ENCODE results near the gene UGDH.
"Not testable (repeated sequence)": the region's sequence is repeated elsewhere in the genome, so short reads cannot be mapped to it uniquely, and the experiment has no call there.

UGDH gene

DNA sequence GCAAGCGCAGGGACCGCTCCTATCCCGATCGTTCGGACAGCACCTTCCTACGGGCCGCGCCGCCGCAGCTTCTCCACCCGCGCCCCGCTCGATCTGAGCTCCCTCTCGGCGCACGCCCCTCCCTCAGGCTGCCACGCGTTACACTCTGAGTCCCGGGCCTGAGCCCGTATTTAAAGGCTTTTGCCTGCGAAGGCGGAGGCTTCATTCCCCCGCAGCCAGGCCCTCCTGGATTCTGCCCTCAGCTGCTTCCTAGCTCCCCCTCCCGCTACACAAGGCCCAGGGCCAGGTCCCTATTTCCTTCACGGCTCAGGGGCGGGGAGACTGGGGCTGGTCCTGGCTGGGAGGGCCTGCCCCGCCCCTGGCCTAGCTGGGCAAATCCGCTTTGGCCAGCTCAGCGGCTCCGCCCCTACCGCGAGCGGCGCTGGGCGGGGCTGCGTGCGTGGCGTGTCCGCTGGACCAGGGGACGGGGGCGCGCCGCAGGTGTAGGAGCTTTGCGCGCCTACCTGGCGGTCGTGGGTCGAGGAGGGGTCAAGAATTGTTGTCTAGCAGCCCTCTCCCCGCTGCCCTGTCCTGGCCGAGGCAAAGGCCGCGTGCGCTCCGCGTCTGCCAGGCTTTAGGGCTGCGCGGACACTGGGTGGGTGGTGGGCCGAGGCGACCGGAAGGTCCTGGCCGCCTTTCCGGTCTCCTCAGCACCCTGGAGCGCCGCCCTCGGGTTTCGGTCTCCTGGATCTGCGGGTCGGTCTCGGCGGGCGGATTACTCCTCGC lies at the start of gene UGDH:
Gene UGDH (minus strand): TSS at position 144 of the 765 bp plus-strand sequence. CDS start 5,927 bp downstream, outside the sequence.
- DNase-seq (ENCODE audit: low read depth in 1 of 2, low spot score in 1 of 2): peak; percentile 81 to 90

DNA sequence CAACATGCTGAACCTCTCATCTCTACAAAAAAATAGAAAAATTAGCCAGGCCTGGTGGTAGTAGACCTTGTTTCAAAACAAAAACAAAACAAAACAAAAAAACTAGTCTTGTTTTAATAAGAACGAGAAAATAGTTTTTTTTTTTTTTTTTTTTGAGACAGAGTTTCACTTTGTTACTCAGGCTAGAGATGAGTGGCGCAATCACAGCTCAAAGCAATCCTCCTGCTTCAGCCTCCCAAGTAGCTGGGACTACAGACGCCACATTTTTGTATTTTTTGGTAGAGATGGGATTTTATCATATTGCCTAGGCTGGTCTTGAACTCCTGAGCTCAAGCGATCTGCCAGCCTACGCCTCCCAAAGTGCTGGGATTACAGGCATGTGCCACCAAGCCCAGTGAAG lies 47.7 kb upstream of the UGDH start:
- no peak for DNase-seq (ENCODE audit: low read depth in 1 of 2, low spot score in 1 of 2)

DNA sequence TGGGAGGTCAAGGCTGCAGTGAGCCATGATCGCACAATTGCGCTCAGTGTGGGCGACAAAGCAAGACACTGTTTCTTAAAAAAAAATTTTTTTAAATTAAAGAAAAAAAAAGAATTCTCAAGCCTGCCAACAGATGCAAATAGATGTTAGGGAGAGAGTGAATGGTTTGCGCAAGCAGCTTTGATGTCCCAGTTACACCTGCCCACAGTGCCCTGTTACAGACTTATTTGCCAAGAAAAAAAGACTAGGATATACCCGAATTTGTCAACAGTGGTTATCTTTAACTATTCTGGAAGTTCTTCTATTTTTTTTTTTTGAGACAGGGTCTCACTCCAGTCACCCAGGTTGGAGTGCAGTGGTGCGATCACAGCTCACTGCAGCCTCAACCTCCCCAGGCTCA lies 44.3 kb upstream of the UGDH start:
- no peak for DNase-seq (ENCODE audit: low read depth in 1 of 2, low spot score in 1 of 2)

DNA sequence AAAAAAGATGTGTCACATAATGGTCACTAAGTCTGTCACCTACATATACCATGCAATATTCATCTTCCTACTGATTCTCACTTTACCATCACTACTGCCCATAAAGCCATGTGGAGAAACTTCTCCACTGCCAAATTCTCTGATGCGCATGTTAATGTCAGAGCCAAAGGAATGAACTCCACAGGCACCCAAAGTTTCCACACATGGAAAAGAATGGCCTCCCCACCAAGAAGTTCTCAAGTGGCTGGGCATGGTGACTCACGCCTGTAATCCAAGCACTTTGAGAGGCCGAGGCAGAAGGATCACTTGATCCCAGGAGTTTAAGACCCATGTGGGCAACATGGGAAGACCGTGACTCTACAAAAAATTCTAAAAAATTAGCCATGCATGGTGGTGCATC lies 43.8 kb upstream of the UGDH start:
- DNase-seq (ENCODE audit: low read depth in 1 of 2, low spot score in 1 of 2): no peak

DNA sequence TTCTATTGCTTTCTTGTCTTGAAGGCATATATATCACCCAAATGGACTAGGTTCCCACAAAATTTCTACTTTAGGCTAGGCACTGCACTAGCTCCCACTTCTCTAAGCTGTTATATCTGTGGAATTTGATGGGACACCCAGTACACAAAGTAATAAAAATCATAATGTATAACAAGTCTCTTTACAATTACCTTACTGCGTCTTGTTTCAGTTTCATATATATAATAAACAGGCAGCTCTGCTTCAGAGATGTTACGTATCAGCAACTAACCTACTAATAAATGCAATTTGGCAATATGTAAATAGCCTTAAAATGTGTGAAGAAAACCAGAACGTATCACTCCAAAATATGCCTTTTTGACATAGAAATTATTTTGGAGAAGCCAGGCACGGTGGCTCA lies 42.0 kb upstream of the UGDH start:
- no peak for DNase-seq (ENCODE audit: low read depth in 1 of 2, low spot score in 1 of 2)

DNA sequence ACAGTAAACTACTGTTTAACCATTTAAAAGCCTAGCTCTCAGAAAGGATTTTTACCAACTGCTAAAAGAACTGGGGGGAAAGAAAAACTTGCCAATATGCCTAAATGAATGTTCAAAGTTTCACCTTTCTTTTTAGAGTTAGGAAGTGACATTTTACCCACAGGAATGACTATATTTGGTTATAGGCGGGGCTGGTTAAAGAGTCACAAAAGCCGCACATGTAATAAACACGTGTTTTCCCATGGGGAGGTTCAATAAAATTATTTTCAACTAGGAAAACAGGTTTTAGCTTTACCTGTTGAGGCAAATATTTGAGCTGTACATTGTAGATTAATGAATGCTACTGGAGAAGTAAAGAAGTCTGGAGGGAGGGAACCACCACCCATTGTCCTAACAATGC lies 41.6 kb upstream of the UGDH start:
- no peak for DNase-seq (ENCODE audit: low read depth in 1 of 2, low spot score in 1 of 2)

DNA sequence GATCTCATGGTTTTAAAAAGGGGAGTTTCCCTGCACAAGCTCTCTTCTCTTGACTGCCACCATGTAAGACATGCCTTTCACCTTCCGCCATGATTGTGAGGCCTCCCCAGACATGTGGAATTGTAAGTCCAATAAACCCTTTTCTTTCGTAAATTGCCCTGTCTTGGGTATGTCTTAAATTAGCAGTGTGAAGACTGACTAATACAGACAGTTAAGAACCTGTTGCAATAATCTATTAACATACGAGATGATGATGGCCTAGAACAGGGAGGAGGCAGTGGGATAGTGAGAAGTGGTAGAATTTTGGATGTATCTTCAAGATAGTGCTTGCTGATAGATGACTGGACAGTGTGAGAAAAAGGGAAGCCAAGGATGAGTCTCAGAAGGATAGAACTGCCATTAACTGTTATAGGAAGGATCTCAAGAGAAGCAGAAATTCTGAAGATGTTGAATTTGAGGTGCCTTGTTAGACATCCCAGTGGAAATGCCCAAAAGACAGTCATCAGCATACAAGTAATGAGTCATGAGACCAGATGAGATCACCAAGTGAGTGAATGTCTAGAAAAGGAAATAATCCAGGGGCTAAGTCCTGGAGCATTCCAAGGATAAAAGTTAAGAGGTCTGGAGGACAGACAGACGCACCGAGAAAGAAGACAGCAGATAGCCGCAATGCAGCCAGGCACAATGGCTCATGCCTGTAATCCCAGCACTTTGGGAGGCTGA lies 38.8 kb upstream of the UGDH start:
- no peak for DNase-seq (ENCODE audit: low read depth in 1 of 2, low spot score in 1 of 2)

DNA sequence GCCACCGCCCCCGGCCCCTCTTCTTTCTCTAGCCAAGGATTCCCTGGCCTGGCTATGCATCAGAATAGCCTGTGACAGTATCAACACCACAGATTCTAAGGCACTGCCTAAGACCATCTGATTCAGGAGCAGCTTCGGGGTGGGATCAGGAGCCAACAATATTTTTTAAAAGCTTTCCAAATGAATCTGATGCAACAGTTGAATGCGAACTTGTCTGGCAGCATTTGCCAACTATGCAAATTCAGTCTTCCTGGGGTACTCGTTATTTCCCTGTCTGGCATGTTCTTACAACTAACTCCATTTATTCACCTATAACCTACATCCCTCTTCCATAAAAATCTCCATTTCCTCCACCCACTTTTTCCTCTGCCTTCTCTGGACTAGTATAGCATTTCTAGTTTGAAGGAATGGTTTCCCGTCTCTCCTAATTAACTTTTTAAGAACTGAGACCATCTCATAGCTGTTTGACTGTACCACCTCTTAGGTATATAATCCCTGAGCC lies 36.2 kb upstream of the UGDH start:
- no peak for DNase-seq (ENCODE audit: low read depth in 1 of 2, low spot score in 1 of 2)

DNA sequence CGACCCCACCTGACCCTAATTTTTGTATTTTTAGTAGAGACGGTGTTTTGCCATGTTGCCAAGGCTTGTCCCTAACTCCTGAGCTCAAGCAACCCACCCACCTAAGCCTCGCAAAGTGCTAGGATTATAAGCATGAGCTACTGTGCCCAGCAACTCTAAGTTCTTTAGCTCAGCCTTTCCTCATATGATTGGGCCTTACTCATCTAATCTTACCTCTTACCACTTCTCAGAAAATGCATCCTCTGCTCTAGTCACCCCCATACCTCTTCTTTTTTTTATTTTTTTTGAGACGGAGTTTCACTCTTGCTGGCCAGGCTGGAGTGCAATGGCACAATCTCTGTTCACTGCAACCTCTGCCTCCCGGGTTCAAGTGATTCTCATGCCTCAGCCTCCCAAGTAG lies 35.6 kb upstream of the UGDH start:
- DNase-seq (ENCODE audit: low read depth in 1 of 2, low spot score in 1 of 2): no peak

DNA sequence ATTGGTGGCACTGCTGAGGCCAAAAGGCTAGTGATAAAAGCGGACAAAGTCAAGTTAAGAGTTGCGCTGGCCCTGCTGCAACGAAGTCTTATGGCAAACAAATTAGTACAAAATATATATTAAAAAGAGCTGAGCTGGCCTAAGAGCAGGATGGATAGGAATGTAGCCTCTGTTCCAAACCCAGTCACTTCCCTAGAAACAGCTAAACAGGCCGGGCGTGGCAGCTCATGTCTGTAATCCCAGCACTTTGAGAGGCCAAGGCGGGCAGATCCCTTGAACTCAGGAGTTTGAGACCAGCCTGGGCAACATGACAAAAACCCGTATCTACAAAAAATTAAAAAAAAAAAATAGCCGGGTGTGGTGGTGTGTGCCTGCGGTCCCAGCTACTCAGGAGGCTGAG lies 32.4 kb upstream of the UGDH start:
- no peak for DNase-seq (ENCODE audit: low read depth in 1 of 2, low spot score in 1 of 2)

DNA sequence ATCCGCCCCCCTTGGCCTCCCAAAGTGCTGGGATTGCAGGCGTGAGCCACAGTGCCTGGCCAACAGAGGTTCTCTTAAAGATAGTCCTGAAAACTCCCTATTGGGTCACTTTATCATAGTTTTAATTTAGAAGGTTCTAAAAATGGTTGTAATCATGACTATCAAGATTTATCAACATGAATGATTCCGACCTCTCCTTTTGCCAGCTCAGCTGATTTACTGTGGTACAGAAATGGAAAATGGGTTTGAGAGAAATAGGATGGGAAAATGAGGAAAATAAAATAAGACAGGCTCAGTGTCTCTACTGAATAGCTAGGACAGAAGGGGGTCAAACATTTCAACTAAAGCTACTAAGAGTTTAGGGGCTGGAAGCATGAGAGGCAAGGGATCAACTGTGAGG lies 28.2 kb upstream of the UGDH start:
- no peak for DNase-seq (ENCODE audit: low read depth in 1 of 2, low spot score in 1 of 2)

DNA sequence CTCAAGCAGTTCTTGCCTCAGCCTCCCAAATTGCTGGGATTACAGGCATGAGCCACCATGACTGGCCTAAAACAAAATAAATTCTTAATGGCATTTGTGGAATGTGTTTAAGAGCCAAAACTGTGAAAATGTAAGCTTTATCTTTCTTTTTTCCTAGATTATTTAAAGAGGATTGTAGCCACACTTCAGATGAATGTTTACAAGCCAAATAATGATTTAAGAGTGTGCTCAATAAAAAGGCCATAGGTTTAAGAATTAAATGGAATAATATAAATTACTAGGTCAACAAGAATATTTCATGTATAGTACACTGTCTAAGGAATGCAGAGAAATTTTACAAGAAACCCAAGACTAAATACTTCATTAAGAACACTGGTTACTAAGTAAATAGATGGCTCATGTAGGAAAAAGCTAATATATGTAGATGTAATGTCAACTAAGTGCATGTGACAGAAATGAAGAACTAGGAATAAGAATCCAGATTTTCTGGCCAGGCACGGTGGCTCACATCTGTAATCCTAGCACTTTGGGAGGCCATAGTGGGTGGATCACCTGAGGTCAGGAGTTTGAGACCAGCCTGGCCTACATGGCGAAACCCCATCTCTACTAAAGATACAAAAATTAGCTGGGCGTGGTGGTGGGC lies 21.3 kb upstream of the UGDH start:
- DNase-seq (ENCODE audit: low read depth in 1 of 2, low spot score in 1 of 2): no peak

DNA sequence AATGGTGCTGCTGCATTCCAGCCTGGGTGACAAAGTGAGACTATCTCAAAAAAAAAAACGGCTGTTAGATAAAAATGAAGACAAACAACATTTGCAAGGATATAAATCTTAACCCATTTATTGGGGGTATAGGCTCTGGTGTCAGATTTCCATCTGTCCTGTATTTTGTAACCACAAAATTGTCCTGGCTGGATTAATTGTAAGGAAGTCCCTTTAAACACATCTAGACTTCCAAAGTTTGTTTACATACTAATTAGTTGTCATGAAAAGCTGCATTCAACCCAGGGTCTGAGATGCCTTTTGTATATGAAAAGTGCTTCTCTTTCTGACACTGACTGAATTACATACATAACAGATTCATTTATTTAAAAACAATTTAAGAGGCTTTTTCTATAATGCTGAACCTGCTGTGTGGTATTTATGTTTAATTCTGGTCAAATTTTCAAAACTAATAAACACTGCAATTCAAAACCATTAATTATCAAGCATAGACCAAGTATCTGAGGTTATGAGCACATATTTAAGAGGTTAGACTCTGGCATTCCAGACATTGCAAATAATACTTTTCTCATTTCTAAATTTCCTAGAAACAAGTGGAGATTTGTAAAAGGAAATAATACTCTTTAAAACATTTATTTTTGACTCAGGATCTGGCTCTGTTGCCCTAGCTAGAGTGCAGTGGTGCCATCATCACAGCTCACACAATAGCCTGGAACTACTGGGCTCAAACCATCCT lies 17.5 kb upstream of the UGDH start:
- no peak for DNase-seq (ENCODE audit: low read depth in 1 of 2, low spot score in 1 of 2)

DNA sequence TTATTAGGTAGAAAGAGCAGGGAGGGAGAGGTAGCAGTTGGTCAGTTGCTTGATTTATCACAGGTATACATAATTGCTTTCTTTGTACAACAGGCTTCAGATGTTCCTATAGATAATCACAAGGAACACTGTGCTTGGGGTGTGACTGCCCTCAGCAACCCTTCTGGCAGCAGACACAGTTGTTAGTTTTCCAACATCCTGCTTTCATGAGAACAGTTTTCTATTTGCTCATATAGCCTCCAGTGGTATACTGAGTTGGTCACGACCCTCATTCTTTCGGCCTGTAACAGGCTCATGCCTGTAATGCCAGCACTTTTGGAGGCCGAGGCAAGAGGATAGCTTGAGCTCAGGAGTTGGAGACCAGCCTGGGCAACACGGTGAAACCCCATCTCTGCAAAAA lies 16.8 kb upstream of the UGDH start:
- DNase-seq (ENCODE audit: low read depth in 1 of 2, low spot score in 1 of 2): not testable (repeated sequence)

DNA sequence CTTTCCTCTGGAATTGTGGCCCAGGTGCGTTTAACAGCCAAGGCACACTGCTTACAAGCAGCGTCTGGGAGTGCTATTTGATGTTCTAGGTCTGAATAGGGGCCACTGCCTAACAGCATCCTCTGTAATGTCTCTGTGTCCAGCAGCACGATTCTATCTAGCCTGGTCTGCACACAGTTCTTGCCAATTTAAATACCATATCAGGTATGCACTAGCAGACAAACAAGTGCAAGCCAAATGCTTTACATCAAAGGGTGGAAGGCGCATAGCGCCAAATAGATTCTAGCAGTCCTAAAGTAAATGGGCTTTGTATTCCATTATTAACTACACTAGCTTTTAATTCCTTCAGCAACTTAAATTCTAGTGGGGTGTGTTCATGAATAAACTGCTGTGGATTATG lies 15.8 kb upstream of the UGDH start:
- DNase-seq (ENCODE audit: low read depth in 1 of 2, low spot score in 1 of 2): no peak

DNA sequence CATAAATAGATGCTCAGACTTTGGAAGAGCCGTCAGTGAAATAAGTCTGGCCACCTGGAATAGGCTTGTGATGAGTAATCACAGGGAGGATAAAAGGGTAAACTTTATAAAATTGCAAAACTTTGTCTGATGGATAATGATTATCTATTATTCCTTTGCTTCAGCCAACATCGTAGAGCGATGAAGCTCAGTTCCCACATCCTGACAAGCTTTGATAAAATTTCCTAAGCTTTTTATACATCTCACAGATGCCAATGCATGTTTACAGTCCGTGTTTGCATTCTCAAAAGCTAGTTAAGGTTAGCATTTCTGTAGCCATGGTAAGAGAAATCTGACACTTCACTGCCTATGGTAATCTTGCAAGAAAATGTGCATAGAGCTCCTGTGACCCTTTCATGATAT lies 15.4 kb upstream of the UGDH start:
- no peak for DNase-seq (ENCODE audit: low read depth in 1 of 2, low spot score in 1 of 2)

DNA sequence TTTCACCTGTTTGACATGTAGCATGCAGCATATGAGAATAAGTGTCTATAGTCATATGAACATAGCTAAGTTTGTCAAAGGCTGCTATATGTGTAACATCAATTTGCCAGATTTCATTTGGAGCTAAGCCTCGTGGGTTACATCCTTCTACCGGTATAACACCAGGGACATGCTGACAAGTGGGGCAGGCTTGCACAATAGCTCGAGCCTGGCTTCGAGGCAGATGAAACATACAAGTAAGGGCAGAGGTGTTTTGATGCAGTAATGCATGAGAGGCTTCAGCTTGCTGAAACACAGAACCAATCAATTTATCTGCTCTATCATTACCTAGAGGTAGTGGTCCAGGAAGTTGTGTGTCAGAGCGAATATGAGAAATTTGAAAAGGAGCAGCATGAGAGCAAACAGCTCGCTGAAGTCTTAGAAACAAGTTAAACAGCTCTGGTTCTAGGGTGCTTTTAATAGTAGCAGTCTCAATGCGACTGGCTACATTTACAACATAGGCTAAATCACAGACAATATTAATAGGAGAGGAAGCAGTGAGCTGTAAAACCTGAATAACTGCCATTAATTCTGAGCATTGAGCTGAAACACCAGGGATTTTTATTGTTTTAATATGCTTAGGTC lies 14.9 kb upstream of the UGDH start:
- no peak for DNase-seq (ENCODE audit: low read depth in 1 of 2, low spot score in 1 of 2)

DNA sequence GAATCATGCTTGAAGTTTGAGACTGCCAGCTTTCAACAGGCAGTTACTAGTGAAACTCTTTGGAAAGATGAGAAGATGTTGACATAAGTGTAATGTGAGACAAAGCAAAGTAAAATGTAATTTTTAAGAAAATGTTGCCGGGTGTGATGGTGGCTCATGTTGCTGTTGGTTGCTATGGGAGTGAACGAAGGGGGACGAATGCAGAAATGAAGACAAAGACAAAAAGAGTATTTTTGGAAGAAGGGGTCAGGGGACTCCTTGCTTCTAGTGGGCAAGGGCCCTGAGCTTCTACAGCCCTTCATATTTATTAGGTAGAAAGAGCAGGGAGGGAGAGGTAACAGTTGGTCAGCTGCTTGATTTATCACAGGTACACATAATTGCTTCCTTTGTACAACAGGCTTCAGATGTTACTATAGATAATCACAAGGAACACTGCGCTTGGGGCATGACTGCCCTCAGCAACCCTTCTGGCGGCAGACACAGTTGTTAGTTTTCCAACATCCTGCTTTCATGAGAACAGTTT lies 11.9 kb upstream of the UGDH start:
- DNase-seq (ENCODE audit: low read depth in 1 of 2, low spot score in 1 of 2): no peak

DNA sequence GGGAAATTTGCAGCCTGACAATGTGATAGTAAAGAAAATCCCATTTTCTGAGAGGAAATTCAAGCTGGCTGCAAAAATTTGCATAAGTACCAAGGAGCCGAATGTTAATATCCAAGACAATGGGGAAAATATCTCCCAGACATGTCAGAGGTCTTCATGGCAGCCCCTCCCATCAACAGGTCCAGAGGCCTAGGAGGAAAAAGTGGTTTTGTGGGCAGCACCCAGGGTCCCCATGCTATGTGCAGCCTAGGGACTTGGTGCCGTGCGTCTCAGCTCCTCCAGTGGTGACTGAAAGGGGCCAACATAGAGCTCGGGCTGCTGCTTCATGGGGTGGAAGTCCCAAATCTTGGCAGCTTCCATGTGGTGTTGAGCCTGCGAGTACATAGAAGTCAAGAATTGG lies 6.3 kb upstream of the UGDH start:
- DNase-seq (ENCODE audit: low read depth in 1 of 2, low spot score in 1 of 2): no peak

DNA sequence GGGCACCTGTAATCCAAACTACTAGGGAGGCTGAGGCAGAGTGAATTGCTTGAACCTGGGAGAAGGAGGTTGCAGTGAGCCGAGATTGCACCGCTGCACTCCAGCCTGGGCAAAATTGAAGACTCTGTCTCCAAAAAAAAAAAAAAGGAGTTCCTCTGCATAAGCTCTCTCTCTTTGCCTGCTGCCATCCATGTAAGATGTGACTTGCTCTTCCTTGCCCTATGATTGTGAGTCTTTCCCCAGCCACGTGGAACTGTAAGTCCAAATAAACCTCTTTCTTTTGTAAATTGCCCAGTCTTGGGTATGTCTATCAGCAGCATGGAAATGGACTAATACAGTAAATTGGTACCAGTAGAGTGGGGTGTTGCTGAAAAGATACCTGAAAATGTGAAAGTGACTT lies 5.0 kb upstream of the UGDH start:
- DNase-seq (ENCODE audit: low read depth in 1 of 2, low spot score in 1 of 2): not testable (repeated sequence)

DNA sequence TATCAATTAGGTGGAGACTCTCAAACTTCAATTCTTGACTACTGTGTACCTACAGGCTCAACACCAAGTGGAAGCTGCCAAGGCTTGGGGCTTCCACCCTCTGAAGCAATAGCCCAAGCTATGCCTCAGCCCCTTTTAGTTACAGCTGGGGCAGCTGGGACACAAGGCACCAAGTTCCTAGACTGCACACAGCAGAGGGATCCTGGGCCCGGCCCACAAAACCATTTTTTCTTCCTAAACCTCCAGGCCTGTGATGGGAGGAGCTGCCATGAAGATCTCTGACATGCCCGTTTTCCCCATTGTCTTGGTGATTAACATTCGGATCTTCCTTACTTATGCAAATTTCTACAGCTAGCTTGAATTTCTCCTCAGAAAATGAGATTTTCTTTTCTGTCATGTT lies 3.4 kb upstream of the UGDH start:
- DNase-seq (ENCODE audit: low read depth in 1 of 2, low spot score in 1 of 2): no peak

Data from stimulated activated CD4-positive, alpha-beta T cell treated with anti-CD3 and anti-CD28 coated beads, Interleukin-15, amount 100 ng/mL, for 1 hour (primary cell).